Suppressor macrophage treated with lipopolysaccharide for 4 hours (primary cell): ENCODE measurements around the gene TMUB2.
"Not testable (repeated sequence)": the region's sequence is repeated elsewhere in the genome, so short reads cannot be mapped to it uniquely, and the experiment has no call there.

ENCODE experiments used
- DNase-seq: peaks from one replicate; pipeline ENCODE4 v3.0.0-alpha.2; 2020

Gene TMUB2

DNA sequence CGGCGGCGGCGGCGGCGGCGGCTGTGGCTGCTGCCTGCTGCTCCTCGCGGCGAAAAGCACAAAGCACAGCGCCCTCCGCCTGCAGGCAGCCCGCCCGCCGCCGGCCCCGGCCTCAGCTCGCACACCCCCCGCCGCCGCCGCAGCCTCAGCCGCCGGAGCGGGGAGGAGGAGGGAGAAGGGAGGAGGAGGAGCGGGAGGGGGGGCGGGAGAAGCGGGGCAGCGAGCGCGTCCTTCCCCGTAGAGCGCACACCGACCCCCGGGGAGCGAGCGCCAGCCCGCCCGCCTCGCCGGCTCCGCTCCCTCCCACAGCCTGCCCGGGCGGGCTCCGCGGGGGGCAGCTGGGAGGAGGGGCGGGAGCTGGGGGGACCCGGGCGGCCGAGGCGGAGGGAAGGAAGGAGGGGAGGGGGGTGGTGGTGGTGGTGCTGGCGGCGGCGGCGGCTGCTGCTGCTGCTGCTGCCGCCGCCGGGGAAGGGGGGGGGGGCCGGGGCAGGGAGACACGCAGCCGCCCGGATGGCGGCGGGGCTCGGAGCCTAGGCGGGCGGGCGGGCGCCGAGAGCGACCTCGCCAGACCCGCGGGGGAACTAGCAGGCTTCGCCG, 32.9 kb downstream of the TMUB2 start, which contains the start of gene UBTF:
UBTF (minus strand) TSS at position 60 of the 597 bp plus-strand sequence. CDS start 1,446 bp downstream, outside the sequence.
- DNase-seq: peak; percentile 51

DNA sequence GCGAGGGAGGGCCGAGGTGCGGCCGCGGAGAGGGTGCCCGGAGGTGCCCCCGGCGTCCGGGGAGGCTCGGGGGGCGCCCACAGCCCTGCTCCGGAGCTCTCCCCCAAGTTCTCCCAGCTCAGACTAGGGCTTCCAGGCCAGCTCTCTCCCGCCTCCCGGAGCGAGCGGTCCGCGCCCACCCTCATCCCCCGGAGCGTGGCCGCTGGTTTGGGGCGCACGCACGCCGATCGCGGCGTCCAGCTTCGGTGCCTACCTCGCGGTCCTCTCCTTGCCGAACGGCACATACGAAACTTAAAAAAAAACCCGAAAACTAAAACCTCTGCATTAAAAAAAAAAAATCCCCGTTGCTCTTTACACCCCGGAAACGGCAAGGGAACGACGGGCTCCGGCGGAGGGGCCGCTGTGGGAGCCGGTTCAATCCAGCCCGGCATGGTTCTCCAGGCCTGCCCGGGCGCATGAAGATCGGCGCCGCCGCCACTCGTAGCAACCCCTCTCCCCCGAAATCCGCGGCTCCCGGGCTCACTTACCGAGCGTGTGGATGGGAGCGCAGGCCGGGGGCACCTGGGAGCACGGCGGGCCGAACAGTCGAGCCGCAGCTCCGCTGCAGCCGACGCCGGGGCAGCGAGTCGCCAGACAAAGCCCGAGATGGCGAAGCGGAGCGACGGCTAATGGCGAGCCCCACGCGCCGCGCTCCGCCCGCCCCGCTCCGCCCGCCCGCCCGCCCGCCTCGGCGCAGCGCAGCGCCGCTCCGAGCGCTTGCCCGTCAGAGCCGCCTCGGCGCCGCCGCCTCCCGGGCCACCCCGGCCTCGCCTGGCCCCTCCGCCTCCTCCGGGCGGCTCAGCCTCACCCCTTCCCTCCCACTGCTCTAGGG, 33.7 kb downstream of the TMUB2 start:
- peak; percentile 52 for DNase-seq

DNA sequence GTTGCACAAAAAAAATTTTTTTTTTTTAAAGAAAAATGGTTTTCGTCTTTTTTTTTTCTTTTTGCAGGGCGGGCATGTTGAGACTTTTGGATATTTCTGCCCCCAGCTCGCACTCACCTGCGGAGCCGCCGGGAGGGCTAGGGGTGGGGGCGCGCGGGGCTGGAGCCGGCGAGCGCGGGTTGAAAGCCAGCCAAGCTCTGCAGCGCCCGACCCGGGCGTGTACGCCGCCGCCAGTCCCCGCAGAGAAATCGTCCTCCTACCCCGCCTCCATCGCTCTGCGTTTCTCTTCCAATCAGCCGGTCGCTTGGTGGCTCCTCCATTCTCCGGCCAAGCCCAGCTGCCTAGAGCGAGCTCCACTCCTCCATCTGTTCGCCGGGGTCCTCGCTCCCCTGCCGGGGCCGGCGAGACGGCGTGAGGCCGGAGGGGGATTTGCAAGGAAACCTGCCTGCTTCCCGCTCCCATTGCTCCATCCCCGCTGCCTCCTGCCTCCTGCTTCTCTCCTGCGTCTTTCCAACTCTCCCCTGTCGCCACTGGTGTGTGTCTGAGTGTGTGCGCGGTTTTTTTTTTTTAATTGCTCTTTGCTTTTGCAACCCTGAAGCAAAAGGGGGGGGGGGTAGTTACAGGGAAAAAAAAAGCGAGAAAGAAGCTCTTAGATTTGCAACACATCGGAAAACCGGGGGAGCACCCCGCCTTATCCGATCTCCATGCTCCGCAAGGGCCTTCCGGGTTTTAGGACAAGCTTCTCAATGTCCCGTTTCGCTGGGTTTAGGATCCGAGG, 34.5 kb downstream of the TMUB2 start:
- peak; percentile 62 for DNase-seq

DNA sequence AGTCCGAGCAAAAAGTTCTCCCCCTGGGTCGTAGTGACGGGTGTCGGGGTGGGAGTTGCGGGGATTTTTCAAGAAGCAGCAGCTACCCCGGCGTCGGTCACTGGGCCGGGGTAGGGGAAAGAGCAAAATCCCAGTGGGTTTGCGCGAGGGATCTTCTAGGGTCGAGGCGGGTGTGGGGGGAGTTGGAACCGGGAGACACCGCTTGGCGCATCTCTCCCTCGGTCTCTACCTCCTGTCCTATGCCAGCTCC, 35.0 kb downstream of the TMUB2 start:
- DNase-seq: no peak

DNA sequence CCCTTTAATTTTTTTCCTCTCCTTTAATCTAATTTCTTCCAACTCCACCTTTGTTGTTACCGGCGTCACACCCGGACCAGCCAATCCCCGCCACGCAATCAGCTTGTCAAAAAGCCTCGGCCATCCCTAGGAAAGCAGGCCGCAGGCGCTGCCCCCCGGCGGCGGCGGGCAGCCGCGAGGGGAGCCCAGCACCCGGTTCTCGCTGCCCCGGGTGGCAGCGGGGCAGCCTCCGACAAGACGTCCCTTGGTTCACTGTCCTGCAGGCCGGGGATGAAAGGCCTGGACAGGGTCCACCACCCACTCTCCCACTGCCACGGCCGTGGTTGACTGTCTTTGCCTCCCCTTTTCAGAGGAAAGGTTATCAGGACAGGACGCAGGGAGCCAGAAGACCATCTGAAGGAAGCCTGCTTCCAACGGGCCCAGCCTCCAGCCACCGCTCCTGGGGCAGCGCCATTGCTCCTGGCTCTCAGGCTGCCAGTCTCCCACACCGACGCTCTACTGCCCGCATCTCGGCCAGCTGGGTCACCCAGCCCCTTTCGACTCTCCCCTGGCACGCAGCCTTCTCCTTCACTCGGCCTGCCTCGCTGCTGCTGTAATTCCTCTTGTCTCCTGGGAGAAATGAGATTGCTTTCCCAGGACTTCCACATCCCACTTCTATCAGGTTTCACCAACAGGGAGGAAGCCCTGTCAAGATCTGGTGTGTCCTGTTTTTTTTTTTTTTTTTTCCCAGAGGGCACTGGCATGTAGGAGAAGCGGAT, 35.5 kb downstream of the TMUB2 start:
- DNase-seq: peak; percentile 49

DNA sequence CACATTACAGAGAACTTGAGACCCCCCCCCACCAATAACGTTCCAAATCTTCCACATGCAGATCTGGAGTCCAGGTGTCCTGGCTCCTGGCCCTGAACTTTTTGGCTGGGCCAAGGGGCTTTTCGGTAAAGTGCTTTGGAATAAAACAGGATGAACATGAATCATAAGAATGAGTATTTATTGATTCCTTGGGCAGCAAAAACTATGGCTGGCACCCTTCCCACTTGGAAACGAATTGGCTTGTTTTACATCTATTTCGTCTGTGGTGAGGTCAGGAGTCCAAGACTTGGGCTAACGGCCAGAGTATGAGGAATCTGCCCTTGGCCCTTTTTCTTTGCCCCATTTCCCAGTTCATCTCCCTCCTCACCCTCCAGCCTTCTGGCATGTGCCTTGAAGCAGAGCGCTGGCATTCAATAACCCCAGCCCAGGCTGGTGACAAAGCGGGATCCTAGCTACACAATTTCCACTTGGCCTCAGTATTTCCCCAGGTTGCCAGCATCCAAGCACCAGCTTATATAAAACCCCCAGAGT, 36.8 kb downstream of the TMUB2 start:
- DNase-seq: no peak

DNA sequence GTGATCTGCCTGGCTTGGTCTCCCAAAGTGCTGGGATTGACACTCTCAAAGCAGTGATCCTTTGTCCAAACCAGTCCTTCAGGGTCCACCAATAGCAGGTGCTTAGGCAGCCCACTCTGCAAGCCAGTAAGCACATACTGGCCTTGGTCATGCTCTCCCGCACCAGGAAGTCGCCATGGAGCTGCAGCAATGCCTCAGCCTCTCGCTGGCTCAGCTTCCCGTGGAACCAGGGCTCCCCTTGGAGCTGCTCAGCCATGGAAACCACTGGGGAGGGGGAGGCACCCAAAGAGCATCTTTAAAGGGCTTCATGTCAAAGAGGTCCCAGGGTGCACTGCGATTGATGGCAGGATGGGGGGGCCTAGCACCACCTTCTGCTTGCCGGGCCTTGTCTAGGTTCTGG, 42.3 kb downstream of the TMUB2 start:
- no peak for DNase-seq

DNA sequence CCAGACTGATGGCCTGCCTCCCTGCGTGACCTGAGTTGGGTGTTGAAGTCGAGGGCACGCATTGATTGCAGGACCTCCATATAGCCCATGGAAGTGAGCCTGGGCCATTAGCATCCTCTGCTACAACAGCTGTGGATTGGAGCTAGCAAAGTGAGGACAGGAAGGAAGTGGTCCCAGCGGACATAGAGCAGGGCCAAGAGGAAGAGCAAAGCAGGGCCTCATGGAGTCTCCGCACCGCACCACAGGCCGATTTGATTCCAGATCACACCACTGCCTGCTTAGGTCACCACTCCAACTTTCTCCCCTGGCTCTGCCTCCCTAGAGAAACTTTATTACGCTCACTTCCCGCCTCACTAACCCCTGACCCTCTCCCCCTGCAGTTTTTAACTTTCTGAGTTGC, 43.4 kb downstream of the TMUB2 start:
- no peak for DNase-seq

DNA sequence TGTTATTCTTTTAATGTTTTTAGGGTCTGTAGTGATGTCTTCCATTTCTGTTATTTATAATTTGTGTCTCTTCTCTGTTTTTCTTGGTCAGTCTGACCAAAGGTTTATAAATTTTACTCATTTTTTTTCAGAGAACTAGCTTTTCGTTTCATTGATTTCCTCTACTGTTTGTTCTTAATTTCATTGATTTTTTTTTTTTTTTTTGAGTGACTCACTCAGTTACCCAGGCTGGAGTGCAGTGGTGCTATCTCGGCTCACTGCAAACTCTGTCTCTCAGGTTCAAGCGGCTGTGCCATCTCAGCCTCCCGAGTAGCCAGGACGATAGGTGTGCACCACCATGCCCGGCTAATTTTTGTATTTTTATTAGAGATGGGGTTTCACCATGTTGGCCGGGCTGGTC, 45.3 kb downstream of the TMUB2 start:
- DNase-seq: no peak

DNA sequence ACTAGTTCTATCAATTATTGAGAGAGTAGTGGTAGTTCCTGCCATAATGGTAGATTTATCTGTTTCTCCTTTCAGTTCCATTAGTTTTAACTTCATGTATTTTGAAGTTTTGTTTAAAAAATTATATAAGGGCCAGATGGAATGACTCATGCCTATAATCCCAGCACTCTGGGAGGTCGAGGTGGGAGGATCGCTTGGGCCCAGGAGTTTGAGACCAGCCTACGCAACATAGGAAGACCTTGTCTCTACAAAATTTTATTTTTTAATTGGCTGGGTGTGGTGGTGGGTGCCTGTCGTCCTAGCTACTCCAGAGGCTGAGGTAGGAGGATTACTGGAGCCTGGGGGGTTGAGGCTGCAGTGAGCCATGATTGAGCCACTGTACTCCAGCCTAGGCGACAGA, 46.8 kb downstream of the TMUB2 start:
- DNase-seq: no peak

DNA sequence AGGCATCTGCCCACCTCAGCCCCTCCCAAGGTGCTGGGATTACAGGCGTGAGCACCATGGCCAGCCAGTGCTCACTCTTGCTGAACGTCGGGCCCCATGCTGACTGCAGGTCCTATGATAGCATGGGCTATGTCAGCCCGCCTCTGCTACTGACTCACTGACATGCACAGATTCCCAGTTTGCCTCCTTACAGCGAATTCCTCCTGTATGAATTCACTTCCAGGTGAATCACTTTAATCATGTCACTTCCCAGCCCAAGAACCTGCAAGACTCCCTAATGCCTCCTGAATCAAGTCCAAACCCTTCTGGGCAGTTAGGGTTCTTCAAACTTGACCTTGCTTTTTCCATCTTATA, 48.8 kb downstream of the TMUB2 start:
- DNase-seq: no peak

DNA sequence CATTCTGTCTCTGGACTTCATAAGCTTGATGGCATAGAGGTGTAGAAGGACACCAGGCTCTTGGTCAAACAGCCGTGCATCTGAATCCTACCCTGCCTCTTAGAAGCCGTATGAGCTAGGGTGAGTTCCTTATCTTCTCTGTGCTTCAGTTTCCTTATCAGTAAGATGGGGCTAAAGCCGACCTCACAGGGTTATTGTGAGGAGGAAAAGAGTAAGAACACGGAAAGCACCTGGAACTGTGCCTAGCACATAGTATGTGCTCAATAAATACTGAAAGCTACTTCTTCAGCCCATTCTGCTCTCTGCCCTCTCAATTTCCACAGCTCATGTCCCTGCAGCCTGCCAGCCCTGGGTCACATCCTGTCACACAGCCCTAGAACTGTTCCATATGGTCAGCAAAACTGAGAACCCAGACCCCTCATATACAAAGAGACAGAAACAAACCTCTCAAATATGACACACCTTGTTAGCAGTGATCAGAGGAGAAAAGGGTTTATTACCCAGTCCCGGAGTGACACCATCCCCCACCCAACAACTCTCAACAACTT, 49.7 kb downstream of the TMUB2 start:
- no peak for DNase-seq

DNA sequence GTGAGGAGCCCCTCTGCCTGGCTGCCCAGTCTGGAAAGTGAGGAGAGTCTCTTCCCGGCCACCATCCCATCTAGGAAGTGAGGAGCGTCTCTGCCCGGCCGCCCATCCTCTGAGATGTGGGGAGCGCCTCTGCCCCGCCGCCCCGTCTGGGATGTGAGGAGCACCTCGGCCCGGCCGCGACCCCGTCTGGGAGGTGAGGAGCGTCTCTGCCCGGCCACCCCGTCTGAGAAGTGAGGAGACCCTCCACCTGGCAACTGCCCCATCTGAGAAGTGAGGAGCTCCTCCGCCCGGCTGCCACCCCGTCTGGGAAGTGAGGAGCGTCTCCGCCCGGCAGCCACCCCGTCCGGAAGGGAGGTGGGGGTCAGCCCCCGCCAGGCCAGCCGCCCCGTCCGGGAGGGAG, 51.1 kb downstream of the TMUB2 start:
- not testable (repeated sequence) for DNase-seq

DNA sequence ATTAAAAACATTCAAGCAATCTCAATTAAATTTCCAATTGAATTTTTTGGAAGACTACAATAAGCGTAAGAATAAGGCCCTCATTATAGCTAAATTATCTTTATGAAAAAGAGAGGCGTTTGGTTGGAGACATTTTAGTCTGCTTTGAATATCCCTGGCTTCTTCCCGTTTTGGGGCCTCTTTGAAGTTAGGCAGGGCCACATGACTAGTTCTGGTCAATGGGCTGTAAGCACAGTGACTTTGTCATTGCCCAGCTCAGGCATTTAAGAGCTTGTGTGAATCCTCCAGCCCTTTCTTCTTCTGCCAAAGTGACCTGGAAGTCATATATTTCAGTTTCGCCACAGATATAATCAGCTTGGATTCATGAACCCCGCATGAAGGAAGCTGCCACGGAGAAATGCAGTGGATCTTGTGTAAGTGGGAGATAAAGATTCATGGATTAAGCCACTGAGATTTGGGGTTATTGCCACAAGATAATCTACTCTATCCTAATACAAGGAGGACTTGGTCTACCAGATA, 54.4 kb downstream of the TMUB2 start:
- peak; percentile 65 for DNase-seq
